OCI-LY3 (cell line): Measurements from ENCODE around the gene COL27A1.

ENCODE experiments used
- H2AFZ ChIP-seq: fragments of 200-600, 300-600 bp; shearing (Covaris generic); 2 replicates; pipeline ENCODE4 v1.6.0; 2014; ENCODE audit warnings: antibody characterized with exemption, low read depth, low read length
- H3K27ac ChIP-seq: fragments of 200-600, 300-600 bp; sonication (generic); 2 replicates; pipeline ENCODE4 v1.5.1; 2014; ENCODE audit warnings: mild to moderate bottlenecking, low read length, moderate library complexity, mixed read lengths
- H3K27me3 ChIP-seq: fragments of 200-600, 300-600 bp; sonication (generic); 2 replicates; pipeline ENCODE4 v1.6.1; 2014; ENCODE audit warnings: low read depth, low read length, mixed read lengths
- H3K36me3 ChIP-seq: fragments of 200-600, 300-600 bp; sonication (generic); replicated peaks from 2 replicates; pipeline ENCODE3; 2014; ENCODE audit warnings: low read depth, low read length, mixed read lengths
- H3K4me1 ChIP-seq: fragments of 300-600, 200-600 bp; sonication (generic); 2 replicates; pipeline ENCODE4 v1.6.1; 2014; ENCODE audit warnings: low read length, mixed read lengths
- H3K4me2 ChIP-seq: fragments of 200-600, 300-600 bp; sonication (generic); 2 replicates; pipeline ENCODE4 v1.6.1; 2014; ENCODE audit warnings: low read length, mixed read lengths
- H3K4me3 ChIP-seq: fragments of 300-600, 200-600 bp; sonication (generic); 2 replicates; pipeline ENCODE4 v1.5.1; 2014; ENCODE audit warnings: antibody characterized with exemption, mild to moderate bottlenecking, low read length, moderate library complexity
- H3K79me2 ChIP-seq: fragments of 300-600, 200-600 bp; shearing (Covaris generic); 2 replicates; pipeline ENCODE4 v1.6.1; 2014; ENCODE audit warnings: mild to moderate bottlenecking, low read length, mixed read lengths
- H3K9ac ChIP-seq: fragments of 300-600, 200-600 bp; shearing (Covaris generic); 2 replicates; pipeline ENCODE4 v1.6.0; 2014; ENCODE audit warnings: mild to moderate bottlenecking, low read length, moderate library complexity
- H3K9me3 ChIP-seq: fragments of 200-600, 300-600 bp; shearing (Covaris generic); 2 replicates; pipeline ENCODE4 v1.6.1; 2014; ENCODE audit warnings: low read length, mixed read lengths; ENCODE audit not compliant: insufficient read depth
- H4K20me1 ChIP-seq: fragments of 200-600, 300-600 bp; sonication (generic); 2 replicates; pipeline ENCODE4 v1.6.1; 2016; ENCODE audit warnings: low read length, mixed read lengths; ENCODE audit not compliant: insufficient read depth
- CTCF ChIP-seq: fragments of 200-600, 300-600 bp; sonication (generic); IDR thresholded peaks from 2 replicates; pipeline ENCODE4 v1.5.1; 2014; ENCODE audit warnings: antibody characterized with exemption, low read length, low read depth
- EZH2phosphoT487 ChIP-seq: fragments of 200-600 bp; shearing (Covaris generic); IDR thresholded peaks from 2 replicates; pipeline ENCODE4 v1.6.1; 2018; ENCODE audit warnings: antibody characterized with exemption, mixed run types, low read depth

Gene COL27A1

GRCh38 chr9:114146735-114147134 lies 8.6 kb upstream of the COL27A1 start:
- no peak overlapping the region for H3K9ac ChIP-seq
- H4K20me1 ChIP-seq, result no peaks in the 10 kb centered on the region
- H3K4me2 ChIP-seq, result no peak overlapping the region
- H3K27me3 ChIP-seq, result peaks cover 37% of the 10 kb centered on the region
- H3K27ac ChIP-seq, result no peak overlapping the region
- H3K79me2 ChIP-seq, result no peaks in the 10 kb centered on the region
- no peaks in the 10 kb centered on the region for H3K4me1 ChIP-seq
- H3K36me3 ChIP-seq, result no peaks in the 10 kb centered on the region
- TF ChIP-seq CTCF, result no peak
- TF ChIP-seq EZH2phosphoT487, result no peak
- no peak overlapping the region for H2AFZ ChIP-seq
- no peak overlapping the region for H3K4me3 ChIP-seq
- H3K9me3 ChIP-seq, result no peaks in the 10 kb centered on the region

- Histone ChIP-seq H4K20me1 (no peaks in the 10 kb centered on the region), H3K27me3 (peaks cover 19% of the 10 kb centered on the region), H3K9ac (no peak overlapping the region), H3K36me3 (no peaks in the 10 kb centered on the region), H3K79me2 (no peaks in the 10 kb centered on the region), H3K4me3 (no peak overlapping the region), H2AFZ (no peak overlapping the region), H3K27ac (no peak overlapping the region), H3K4me1 (no peaks in the 10 kb centered on the region), H3K4me2 (no peak overlapping the region), H3K9me3 (no peaks in the 10 kb centered on the region)
- no peak for TF ChIP-seq EZH2phosphoT487
- TF ChIP-seq CTCF, result no peak
Measured at GRCh38 chr9:114149181-114149580, 6.2 kb upstream of the COL27A1 start.

- Histone ChIP-seq H3K4me1 (no peaks in the 10 kb centered on the region), H4K20me1 (no peaks in the 10 kb centered on the region), H3K9me3 (no peaks in the 10 kb centered on the region), H3K27me3 (peaks cover 13% of the 10 kb centered on the region), H3K4me3 (no peak overlapping the region), H3K79me2 (no peaks in the 10 kb centered on the region), H3K27ac (no peak overlapping the region), H2AFZ (no peak overlapping the region), H3K4me2 (no peak overlapping the region), H3K36me3 (no peaks in the 10 kb centered on the region), H3K9ac (no peak overlapping the region)
- TF ChIP-seq EZH2phosphoT487 (no peak), CTCF (no peak)
Measured at GRCh38 chr9:114149765-114150340, 5.5 kb upstream of the COL27A1 start.

GRCh38 chr9:114150608-114151007 lies 4.7 kb upstream of the COL27A1 start:
- Histone ChIP-seq H3K9me3 (no peaks in the 10 kb centered on the region), H4K20me1 (no peaks in the 10 kb centered on the region)

More at GRCh38 chr9:114150608-114151007, 4.7 kb upstream of the COL27A1 start:
- Histone ChIP-seq H3K4me3 (no peak overlapping the region), H3K4me2 (no peak overlapping the region), H3K9ac (no peak overlapping the region), H2AFZ (no peak overlapping the region), H3K27me3 (peaks cover 6% of the 10 kb centered on the region; the same call in 1 of the 2 replicates), H3K79me2 (no peaks in the 10 kb centered on the region), H3K4me1 (no peaks in the 10 kb centered on the region), H3K36me3 (no peaks in the 10 kb centered on the region), H3K27ac (no peak overlapping the region)
- no peak for TF ChIP-seq CTCF
- no peak for TF ChIP-seq EZH2phosphoT487
